GM19372 (cell line): ENCODE results near the gene HOXC4.
"Not testable (repeated sequence)": the region's sequence is repeated elsewhere in the genome, so short reads cannot be mapped to it uniquely, and the experiment has no call there.

Source experiments
- ATAC-seq: cut with Tn5 transposase; IDR thresholded peaks from one replicate; pipeline ENCODE4 v1.9.1; 2021; ENCODE audit warnings: mild to moderate bottlenecking, low read depth, moderate library complexity; ENCODE audit not compliant: unreplicated experiment

The HOXC4 gene

GRCh38 chr12:54081581-54082396 lies 28.2 kb downstream of the HOXC4 start:
- ATAC-seq = not testable (repeated sequence)

DNA sequence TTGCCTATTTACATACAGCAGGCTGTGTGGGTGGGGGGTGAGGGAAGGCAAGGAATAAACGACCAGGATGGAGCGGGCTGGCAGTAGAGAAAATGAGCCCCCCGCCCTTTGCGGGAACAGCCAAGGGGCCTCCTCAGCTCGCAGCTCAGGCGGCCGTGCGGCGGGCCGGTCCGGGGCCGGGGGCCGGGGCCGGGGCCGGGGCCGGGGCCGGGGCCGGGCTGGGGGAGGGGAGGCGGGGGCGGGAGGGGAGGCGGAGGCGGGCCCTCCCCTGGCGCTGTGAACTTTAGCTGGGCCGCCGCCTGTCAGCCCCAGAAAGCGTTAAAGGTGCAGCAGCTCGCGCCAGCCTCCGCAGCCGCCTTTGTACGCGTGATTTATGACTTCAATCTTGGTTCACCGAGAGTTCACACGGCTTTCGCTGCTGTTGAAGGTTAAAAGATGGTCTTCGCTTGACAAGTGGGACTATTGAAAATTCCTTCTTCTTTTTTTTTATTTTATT lies 28.8 kb downstream of the HOXC4 start:
- no peak for ATAC-seq

GRCh38 chr12:54088011-54088410 lies 34.4 kb downstream of the HOXC4 start:
- ATAC-seq = not testable (repeated sequence)

DNA sequence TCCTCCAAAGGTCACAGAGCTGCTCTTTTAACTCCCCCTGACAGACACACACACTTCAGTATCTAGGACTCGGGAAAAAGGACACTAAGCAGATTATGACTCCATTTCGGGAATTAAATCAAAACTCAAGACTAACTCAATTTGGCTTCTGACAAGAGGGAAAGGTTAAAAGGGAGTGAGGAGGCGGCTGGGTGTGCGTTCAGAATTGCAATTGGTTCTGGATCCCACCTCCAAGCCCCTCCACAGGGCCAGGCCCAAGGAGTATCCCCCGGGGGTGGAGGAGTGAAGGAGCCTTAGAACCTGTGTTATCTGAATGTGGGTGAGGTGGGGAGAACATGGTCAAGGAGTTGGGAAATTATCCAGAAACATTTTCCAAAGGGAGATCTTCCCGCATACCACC lies 35.8 kb downstream of the HOXC4 start:
- not testable (repeated sequence) for ATAC-seq

- not testable (repeated sequence) for ATAC-seq
Measured at GRCh38 chr12:54090312-54090711, 36.7 kb downstream of the HOXC4 start.

GRCh38 chr12:54092943-54093342 lies 39.3 kb downstream of the HOXC4 start:
- not testable (repeated sequence) for ATAC-seq

DNA sequence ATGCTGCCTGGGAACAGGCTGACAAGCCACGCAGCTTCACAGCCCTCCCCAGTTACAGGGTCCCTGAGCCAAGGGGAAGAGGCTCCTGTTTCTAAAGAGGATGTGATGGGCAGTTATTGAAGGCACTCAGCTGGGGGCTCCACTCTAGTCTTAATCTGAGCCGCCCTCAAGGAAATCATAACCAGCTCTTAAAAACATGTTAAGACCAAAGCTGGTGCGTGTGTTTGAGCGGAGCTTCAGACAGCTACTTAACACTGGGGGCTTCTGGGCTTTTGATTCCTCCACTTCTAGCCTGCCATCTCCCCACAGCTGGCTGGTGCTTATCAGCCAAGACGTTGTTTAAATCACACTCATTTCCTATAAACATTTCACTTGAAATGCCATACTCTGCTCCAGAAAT lies 42.3 kb downstream of the HOXC4 start:
- ATAC-seq = not testable (repeated sequence)

GRCh38 chr12:54098644-54099043 lies 45.0 kb downstream of the HOXC4 start:
- not testable (repeated sequence) for ATAC-seq

- ATAC-seq = not testable (repeated sequence)
Measured at GRCh38 chr12:54100588-54100987, 47.0 kb downstream of the HOXC4 start.

- not testable (repeated sequence) for ATAC-seq
Measured at GRCh38 chr12:54102223-54102622, 48.6 kb downstream of the HOXC4 start.

GRCh38 chr12:54103827-54104226 lies 50.2 kb downstream of the HOXC4 start:
- not testable (repeated sequence) for ATAC-seq
